Activated CD4-positive, CD25-positive, alpha-beta regulatory T cell treated with anti-CD3 and anti-CD28 coated beads, Interleukin-2, amount 50 U/mL, for 24 hours (primary cell): Measurements from ENCODE around the gene ZNF660.

Experiments used
- ATAC-seq, 2 donors: fragments of 150-1000 bp; cut with Tn5 transposase; one replicate each; pipeline ENCODE4 v1.10.0; 2021; ENCODE audit warnings: mild to moderate bottlenecking in 1 of 2, moderate library complexity in 1 of 2

The ZNF660 gene

GRCh38 chr3:44642337-44642736 is 57.6 kb downstream of the ZNF660 start:
- no peak for ATAC-seq

GRCh38 chr3:44643024-44643423 is 58.3 kb downstream of the ZNF660 start:
- no peak for ATAC-seq

GRCh38 chr3:44647771-44648170 is 63.0 kb downstream of the ZNF660 start:
- no peak for ATAC-seq

GRCh38 chr3:44648564-44649229 is 63.9 kb downstream of the ZNF660 start, which contains the start of gene ZNF35:
Gene ZNF35, plus strand, starts transcription at chr3:44648732. Its CDS starts 2,336 bp downstream, at chr3:44651068.
- ATAC-seq, result peak; percentile 49 to 76
